HG02943 (cell line): ENCODE data around the gene HINFP.
A peak's percentile ranks its signal among the peaks of the same experiment; 100 is the strongest.

Source experiments
- ATAC-seq: cut with Tn5 transposase; IDR thresholded peaks from one replicate; pipeline ENCODE4 v1.9.1; 2021; ENCODE audit warnings: mild to moderate bottlenecking, low read depth, moderate library complexity; ENCODE audit not compliant: unreplicated experiment

Gene HINFP

GRCh38 chr11:119121008-119121810 lies at the start of gene HINFP:
Gene HINFP (plus strand): TSS chr11:119121580. CDS start chr11:119126945, 5,365 bp downstream.
- peak; percentile 95 for ATAC-seq

- no peak for ATAC-seq
Measured at GRCh38 chr11:119077839-119078238, 43.5 kb upstream of the HINFP start.

GRCh38 chr11:119078675-119079420 lies 42.5 kb upstream of the HINFP start:
- no peak for ATAC-seq

GRCh38 chr11:119081682-119082260 lies 39.6 kb upstream of the HINFP start:
- no peak for ATAC-seq

- ATAC-seq, result peak; percentile 83
Measured at GRCh38 chr11:119084663-119085436, 36.5 kb upstream of the HINFP start, which contains the start of gene HMBS. Gene HMBS (plus strand): TSS chr11:119084881. CDS start chr11:119085034, 153 bp downstream.

GRCh38 chr11:119085437-119085847 lies 35.9 kb upstream of the HINFP start:
- peak; percentile 8 for ATAC-seq

- ATAC-seq, result no peak
Measured at GRCh38 chr11:119087123-119087522, 34.3 kb upstream of the HINFP start.

GRCh38 chr11:119087747-119088241 lies 33.6 kb upstream of the HINFP start:
- ATAC-seq, result no peak

- ATAC-seq, result no peak
Measured at GRCh38 chr11:119088406-119088805, 33.0 kb upstream of the HINFP start.

GRCh38 chr11:119089319-119089718 lies 32.1 kb upstream of the HINFP start:
- no peak for ATAC-seq

- no peak for ATAC-seq
Measured at GRCh38 chr11:119091178-119091577, 30.2 kb upstream of the HINFP start.

GRCh38 chr11:119091966-119092879 lies 29.2 kb upstream of the HINFP start:
- no peak for ATAC-seq

- no peak for ATAC-seq
Measured at GRCh38 chr11:119092880-119093842, 28.2 kb upstream of the HINFP start.

- ATAC-seq, result no peak
Measured at GRCh38 chr11:119093942-119094815, 27.2 kb upstream of the HINFP start.

GRCh38 chr11:119094816-119095065 lies 26.6 kb upstream of the HINFP start:
- peak; percentile 24 for ATAC-seq

- peak; percentile 86 for ATAC-seq
Measured at GRCh38 chr11:119095066-119095880, 26.1 kb upstream of the HINFP start.

- ATAC-seq, result no peak
Measured at GRCh38 chr11:119099711-119100110, 21.7 kb upstream of the HINFP start.
